Astrocyte of the spinal cord (primary cell): Measurements from ENCODE around the gene RELL2.

Experiments used
- DNase-seq: peaks from one replicate; pipeline ENCODE4 v3.0.0; 2011; ENCODE audit warnings: low read depth, low spot score
- H3K4me3 ChIP-seq: 2 replicates; pipeline ENCODE4 v1.5.1; 2011; ENCODE audit warnings: low read depth, mild to moderate bottlenecking, low read length, moderate library complexity
- in situ Hi-C: cut with HindIII; loops from 2 replicates; pipeline ENCODE4 v1.10.0; 2017; ENCODE audit warnings: low sequenced_read_pairs
- TF ChIP-seq, protein P1 (sequence below): IDR thresholded peaks from 2 replicates; pipeline ENCODE4 v1.5.1; 2012; ENCODE audit warnings: low read depth, mild to moderate bottlenecking, low read length, inconsistent platforms

RELL2 gene

DNA sequence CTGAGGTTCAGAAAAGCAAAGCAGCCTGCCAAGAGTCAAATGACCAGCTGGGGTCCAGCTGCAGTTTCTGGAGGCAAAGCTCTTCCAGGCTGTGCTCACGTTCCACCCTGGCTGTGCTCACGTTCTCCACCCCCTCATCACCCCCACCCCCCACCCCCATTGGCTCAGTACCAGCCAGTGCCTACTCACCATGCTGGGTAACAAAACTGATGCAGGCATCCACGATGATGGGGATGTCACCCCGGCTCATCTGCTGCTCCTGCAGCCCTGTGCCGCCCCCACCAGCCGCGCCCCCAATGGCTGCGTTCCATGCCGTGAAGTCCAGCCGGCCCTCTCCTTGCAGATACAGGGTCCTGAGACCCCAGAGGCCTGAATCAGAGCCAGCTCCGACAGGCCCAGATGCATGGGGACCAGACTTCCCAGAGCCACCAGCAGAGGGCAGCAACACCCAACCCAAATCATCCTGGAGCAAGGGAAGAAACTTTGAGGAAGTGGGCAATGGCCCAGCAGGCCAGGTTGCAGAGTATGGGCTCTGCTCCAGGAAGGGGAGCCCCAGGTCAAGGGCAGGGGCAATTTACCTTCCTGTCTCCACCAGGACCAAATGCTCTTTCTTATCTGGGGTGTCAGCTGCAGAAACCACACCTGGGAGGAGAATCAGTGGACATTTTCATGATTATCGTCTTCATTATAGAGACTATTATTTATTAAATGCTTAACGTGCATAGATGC is 28.1 kb downstream of the RELL2 start:
- in situ Hi-C loops: no loop called here
- no peak overlapping the region for H3K4me3 ChIP-seq
- peak; percentile 58 for DNase-seq
- TF ChIP-seq, protein P1, sequence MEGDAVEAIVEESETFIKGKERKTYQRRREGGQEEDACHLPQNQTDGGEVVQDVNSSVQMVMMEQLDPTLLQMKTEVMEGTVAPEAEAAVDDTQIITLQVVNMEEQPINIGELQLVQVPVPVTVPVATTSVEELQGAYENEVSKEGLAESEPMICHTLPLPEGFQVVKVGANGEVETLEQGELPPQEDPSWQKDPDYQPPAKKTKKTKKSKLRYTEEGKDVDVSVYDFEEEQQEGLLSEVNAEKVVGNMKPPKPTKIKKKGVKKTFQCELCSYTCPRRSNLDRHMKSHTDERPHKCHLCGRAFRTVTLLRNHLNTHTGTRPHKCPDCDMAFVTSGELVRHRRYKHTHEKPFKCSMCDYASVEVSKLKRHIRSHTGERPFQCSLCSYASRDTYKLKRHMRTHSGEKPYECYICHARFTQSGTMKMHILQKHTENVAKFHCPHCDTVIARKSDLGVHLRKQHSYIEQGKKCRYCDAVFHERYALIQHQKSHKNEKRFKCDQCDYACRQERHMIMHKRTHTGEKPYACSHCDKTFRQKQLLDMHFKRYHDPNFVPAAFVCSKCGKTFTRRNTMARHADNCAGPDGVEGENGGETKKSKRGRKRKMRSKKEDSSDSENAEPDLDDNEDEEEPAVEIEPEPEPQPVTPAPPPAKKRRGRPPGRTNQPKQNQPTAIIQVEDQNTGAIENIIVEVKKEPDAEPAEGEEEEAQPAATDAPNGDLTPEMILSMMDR: peak; percentile 97

DNA sequence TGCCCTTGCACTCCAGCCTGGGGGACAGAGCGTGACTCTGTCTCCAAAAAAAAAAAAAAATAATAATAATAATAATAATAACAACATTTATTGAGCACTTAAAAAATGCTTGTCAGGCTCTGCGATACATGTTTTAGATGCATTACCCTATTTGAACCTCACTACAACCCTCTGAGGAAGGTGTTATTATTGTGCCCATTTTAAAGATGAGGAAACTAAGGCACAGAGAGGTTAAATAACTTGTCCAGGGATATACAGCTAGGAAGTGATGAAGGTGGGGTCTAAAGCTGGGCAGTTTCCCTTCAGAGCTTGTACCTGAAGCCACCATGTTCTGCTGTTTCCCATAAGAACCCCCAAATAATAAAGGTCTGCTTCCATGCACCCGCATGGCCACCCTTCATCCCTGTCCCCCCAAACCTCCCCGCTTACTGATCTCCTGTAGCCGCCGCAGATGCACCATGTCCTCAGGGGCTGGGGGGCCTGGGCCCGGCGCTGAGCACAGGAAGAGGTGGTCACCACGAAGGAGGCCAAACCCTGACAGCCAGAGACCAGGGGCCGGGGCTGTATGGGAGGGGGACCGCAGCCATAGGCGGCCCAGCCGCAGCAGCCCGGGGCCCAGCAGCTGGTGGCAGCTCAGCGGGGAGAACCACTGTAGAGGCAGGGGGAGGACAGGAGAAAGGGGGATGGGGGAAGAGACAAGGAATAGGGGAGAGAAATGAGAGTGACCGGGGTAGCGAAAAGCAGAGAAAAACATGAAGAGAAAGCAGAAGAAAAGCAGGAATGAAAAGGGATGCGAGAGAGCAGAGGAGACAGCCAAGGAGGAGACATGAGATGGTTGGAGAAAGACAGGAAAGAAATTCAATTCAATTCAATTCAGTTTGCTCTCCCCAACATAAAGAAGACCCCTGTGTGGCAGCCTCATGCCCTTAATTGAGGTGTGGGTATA is 29.5 kb downstream of the RELL2 start:
- in situ Hi-C loops: no loop called here
- DNase-seq: no peak
- TF ChIP-seq, protein P1: no peak
- H3K4me3 ChIP-seq: no peak overlapping the region

DNA sequence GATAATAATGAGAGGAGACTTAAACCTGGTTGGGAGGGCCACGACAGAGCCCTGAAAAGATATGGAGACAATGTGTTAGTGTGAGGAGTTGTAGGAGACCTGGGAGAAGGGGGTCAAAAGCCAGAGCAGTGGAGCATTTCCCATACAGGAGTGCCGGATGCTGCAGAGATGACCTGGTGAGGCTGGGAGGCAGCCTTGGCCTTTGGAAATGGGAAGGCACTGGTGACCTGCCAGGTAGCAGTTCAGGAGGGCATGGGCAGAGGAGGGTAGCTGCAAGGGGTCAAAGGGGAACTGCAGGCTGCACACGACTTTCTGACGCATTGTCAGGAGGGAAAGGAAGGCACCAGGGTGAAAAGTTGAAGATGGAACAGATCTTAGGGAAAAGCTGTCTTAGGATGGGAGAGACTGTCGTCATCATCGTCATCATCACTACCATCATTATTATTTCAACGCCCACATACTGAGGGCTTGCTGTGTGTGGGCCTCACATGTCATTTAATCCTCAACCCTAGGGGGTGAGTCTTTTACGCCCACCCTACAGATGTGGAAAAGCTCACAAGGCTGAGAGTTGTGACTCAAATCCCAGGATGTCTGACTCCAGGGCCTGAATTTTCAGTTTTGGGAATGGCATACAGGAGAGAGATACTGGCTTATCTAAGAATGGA is 31.9 kb downstream of the RELL2 start:
- DNase-seq: peak; percentile 24
- in situ Hi-C loops: no loop called here
- no peak overlapping the region for H3K4me3 ChIP-seq
- TF ChIP-seq, protein P1: no peak

DNA sequence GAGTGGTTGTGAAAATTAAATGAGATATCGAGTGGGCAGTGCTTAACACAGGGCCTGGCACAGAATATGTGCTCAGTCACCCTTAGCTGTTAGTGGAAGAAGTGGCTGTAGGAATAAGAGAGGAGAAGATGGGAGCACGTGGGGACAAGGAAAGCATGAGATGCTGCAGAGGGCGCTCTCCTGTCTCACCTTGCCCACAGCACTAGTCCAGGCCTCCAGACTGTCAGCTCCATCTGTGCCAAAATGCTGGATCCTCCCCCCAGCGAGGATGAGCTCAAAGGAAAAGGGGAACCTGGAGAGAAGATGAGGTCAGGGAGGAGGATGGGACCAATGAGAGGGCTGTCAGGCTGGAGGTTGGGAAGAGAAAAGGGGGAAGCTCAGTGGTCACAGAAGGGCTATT is 32.7 kb downstream of the RELL2 start:
- in situ Hi-C loops: no loop called here
- no peak for DNase-seq
- H3K4me3 ChIP-seq: no peak overlapping the region
- TF ChIP-seq, protein P1: peak; percentile 10

DNA sequence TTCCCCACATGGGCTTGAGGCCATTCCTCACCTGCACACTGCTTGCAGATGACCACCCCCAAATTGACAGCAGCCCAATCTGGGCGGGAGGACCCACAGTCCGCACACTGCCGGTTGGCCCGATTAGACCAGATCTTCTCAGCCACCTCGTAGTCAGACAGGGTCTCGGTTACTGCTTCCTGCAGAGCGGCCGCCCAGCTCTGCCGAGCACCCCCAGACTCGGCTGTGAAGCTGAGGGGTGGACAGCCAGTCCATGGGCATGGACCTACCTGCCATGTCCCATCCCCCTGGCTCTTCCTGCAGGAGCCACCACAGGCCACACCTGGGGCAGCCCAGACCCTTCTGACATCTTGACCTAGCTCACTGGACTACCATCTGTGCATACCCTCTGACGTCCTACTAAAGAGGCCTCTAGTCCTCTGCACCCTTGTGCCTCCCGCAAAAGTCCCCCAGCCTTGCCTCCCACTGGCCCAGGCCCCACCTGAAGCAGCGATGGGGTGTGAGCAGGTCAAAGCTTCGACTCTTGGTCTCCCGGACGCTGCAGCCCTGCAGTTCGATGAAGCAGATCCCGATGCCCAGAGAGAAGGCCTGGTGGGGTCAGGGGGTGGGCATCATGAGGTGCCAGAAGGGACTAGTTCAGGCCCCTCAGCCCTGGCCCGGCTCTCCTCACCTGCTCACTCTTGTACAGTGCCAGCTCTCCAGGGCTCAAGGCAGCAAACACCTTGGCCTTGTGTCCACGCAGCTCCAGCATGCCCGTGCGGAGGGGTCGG is 35.5 kb downstream of the RELL2 start:
- H3K4me3 ChIP-seq: no peak overlapping the region
- in situ Hi-C loops: no loop called here
- TF ChIP-seq, protein P1: no peak
- DNase-seq: no peak
